ENCODE data around the gene APEX2.

DNA sequence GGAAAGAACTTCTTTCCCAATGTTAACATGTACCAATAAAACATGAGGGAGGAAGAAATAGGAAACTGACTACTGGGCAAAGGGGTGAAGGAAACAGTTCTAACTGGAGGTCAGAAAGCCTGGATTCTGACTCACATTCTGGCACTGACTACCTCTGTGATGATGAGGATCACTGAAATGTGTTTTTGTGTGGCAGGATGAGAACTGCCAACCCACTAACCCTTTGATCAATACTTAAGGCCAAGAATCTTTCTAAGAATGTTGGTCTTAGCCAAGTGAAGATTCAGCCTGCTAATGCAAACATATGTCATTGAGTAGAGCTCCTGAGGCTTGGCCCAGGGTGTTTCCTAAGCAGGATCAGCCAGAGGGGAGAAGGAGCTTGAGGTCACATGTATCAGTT, 26.0 kb downstream of the APEX2 start:
- TF ChIP-seq ZFP30 (CRISPR knock-in tag; IDR thresholded peaks at IDR 0.05): no peak
- no peak for TF ChIP-seq CSRNP3 (CRISPR knock-in tag; IDR thresholded peaks at IDR 0.05)
- no peak for TF ChIP-seq ZC3H10 (CRISPR knock-in tag; IDR thresholded peaks at IDR 0.05)
- no peak for TF ChIP-seq GLIS3 (CRISPR knock-in tag; IDR thresholded peaks at IDR 0.05)

Data from SK-N-SH treated with all-trans-retinoic acid at 6 μM for 48 hours (cell line).